ENCODE results near the gene C5orf24.

DNA sequence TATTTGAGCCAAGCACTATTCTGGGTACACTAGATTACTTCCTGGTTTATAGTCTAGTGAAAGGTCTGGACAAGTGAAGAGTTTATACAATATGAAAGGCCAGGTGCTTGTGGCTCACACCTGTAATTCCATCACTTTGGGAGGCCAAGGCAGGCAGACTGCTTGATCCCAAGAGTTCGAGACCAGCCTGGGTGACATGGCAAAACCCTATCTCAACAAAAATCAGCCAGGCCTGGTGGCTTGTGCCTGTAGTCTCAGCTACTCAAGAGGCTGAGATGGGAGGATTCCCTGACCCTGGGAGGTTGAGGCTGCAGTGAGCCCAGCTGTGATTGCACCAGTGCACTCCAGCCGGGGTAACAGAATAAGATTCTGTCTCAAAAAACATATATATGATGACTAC is 18.9 kb downstream of the C5orf24 start:
- TF ChIP-seq, protein P1, sequence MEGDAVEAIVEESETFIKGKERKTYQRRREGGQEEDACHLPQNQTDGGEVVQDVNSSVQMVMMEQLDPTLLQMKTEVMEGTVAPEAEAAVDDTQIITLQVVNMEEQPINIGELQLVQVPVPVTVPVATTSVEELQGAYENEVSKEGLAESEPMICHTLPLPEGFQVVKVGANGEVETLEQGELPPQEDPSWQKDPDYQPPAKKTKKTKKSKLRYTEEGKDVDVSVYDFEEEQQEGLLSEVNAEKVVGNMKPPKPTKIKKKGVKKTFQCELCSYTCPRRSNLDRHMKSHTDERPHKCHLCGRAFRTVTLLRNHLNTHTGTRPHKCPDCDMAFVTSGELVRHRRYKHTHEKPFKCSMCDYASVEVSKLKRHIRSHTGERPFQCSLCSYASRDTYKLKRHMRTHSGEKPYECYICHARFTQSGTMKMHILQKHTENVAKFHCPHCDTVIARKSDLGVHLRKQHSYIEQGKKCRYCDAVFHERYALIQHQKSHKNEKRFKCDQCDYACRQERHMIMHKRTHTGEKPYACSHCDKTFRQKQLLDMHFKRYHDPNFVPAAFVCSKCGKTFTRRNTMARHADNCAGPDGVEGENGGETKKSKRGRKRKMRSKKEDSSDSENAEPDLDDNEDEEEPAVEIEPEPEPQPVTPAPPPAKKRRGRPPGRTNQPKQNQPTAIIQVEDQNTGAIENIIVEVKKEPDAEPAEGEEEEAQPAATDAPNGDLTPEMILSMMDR (IDR thresholded peaks at IDR 0.05): no peak
- TF ChIP-seq POLR2A (IDR thresholded peaks at IDR 0.05): no peak
